Right atrium auricular region (tissue), 2 donors: ENCODE data around the gene FBXO11. TPM values are rescaled to one million over a fixed set of nuclear protein-coding genes. Genes with fewer than 3 reads are reported as not detected.

Experiments
- DNase-seq: peaks from one replicate; pipeline ENCODE4 v3.0.0-alpha.2; 2019; ENCODE audit warnings: low spot score
- H3K27ac ChIP-seq, 2 donors: fragments of 200-600 bp; sonication (generic); 1 replicate in 1 of 2; 2 replicates in 1 of 2; pipeline ENCODE4 v1.5.1; 2016 to 2019
- H3K27me3 ChIP-seq, 2 donors: fragments of 200-600 bp; sonication (generic); one replicate each; pipeline versions ENCODE4 v1.5.1 to v1.6.0; 2017 to 2019
- H3K36me3 ChIP-seq: fragments of 200-600 bp; sonication (generic); one replicate; pipeline ENCODE4 v1.5.1; 2016
- H3K4me1 ChIP-seq, 2 donors: fragments of 200-600 bp; sonication (generic); one replicate each; pipeline versions ENCODE4 v1.5.1 to v1.6.0; 2017 to 2019
- H3K4me3 ChIP-seq, 2 donors: fragments of 200-600 bp; sonication (generic); 1 replicate in 1 of 2; 2 replicates in 1 of 2; pipeline ENCODE4 v1.5.1; 2017 to 2019; ENCODE audit warnings: mild to moderate bottlenecking in 1 of 2, moderate library complexity in 1 of 2
- H3K9me3 ChIP-seq, 2 donors: fragments of 200-600 bp; sonication (generic); one replicate each; pipeline ENCODE4 v1.5.1; 2019
- total RNA-seq, 2 donors: library from RNA; depleted of rRNA; stranded (reverse); fragments of >200 nt; gene quantifications; one replicate each; pipeline ENCODE4 v1.1.0, GENCODE V29; 2016
- TF ChIP-seq, protein P1 (sequence below), 2 donors: fragments of 200-600 bp; sonication (generic); IDR thresholded peaks; one replicate each; pipeline ENCODE4 v1.5.1; 2019; ENCODE audit warnings: antibody characterized with exemption in 2 of 2

The FBXO11 gene
- total RNA-seq, 2 donors from 2014 or later = 28.6 to 31.7 TPM

- no peak for DNase-seq
- no peak overlapping the region for H3K4me3 ChIP-seq
These were observed 86.5 kb downstream of the FBXO11 start for GRCh38 chr2:47819834-47820233.

DNA sequence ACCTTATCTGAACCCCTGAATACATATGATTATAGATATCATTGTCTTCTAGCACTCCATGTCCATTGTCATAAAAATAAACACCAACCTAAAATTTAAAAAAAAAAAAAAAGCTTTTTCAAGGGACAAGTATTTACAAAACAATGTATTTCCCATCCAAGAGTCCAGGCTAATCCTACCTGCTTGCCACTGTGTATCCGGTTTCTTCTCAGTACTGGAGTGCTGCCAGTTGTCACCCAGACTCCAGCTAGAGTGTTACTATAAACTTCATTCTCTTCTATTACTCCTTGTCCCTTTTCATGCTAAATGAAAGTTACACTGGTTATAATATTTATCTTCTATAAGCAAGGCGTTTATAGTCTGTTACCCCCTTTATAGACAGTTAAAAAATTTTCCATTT lies 87.5 kb downstream of the FBXO11 start:
- DNase-seq = no peak
- Histone ChIP-seq H3K4me3 (no peak overlapping the region), H3K9me3 (no peaks in the 10 kb centered on the region), H3K27ac (no peak overlapping the region), H3K36me3 (peaks cover 80% of the 10 kb centered on the region), H3K4me1 (no peaks in the 10 kb centered on the region), H3K27me3 (no peaks in the 10 kb centered on the region)
- TF ChIP-seq, protein P1, sequence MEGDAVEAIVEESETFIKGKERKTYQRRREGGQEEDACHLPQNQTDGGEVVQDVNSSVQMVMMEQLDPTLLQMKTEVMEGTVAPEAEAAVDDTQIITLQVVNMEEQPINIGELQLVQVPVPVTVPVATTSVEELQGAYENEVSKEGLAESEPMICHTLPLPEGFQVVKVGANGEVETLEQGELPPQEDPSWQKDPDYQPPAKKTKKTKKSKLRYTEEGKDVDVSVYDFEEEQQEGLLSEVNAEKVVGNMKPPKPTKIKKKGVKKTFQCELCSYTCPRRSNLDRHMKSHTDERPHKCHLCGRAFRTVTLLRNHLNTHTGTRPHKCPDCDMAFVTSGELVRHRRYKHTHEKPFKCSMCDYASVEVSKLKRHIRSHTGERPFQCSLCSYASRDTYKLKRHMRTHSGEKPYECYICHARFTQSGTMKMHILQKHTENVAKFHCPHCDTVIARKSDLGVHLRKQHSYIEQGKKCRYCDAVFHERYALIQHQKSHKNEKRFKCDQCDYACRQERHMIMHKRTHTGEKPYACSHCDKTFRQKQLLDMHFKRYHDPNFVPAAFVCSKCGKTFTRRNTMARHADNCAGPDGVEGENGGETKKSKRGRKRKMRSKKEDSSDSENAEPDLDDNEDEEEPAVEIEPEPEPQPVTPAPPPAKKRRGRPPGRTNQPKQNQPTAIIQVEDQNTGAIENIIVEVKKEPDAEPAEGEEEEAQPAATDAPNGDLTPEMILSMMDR (IDR thresholded peaks at IDR 0.05) = no peak

More at GRCh38 chr2:47819834-47820233, 86.5 kb downstream of the FBXO11 start:
- no peaks in the 10 kb centered on the region for H3K9me3 ChIP-seq
- TF ChIP-seq, protein P1 (IDR thresholded peaks at IDR 0.05) = no peak
- H3K27me3 ChIP-seq = no peaks in the 10 kb centered on the region
- H3K4me1 ChIP-seq = no peaks in the 10 kb centered on the region
- no peak overlapping the region for H3K27ac ChIP-seq
- H3K36me3 ChIP-seq = peaks cover 78% of the 10 kb centered on the region

GRCh38 chr2:47815764-47816163 lies 90.5 kb downstream of the FBXO11 start:
- no peaks in the 10 kb centered on the region for H3K27me3 ChIP-seq
- no peaks in the 10 kb centered on the region for H3K4me1 ChIP-seq
- no peak for DNase-seq
- peaks cover 83% of the 10 kb centered on the region for H3K36me3 ChIP-seq
- no peak overlapping the region for H3K27ac ChIP-seq
- no peak overlapping the region for H3K4me3 ChIP-seq
- TF ChIP-seq, protein P1 (IDR thresholded peaks at IDR 0.05) = no peak
- H3K9me3 ChIP-seq = no peaks in the 10 kb centered on the region

- H3K9me3 ChIP-seq = no peaks in the 10 kb centered on the region
- no peaks in the 10 kb centered on the region for H3K27me3 ChIP-seq
- peaks cover 79% of the 10 kb centered on the region for H3K36me3 ChIP-seq
- H3K4me1 ChIP-seq = no peaks in the 10 kb centered on the region
- H3K4me3 ChIP-seq = no peak overlapping the region
- no peak overlapping the region for H3K27ac ChIP-seq
- no peak for DNase-seq
- TF ChIP-seq, protein P1 (IDR thresholded peaks at IDR 0.05) = no peak
These were observed 94.6 kb downstream of the FBXO11 start for GRCh38 chr2:47811668-47812067.

- no peaks in the 10 kb centered on the region for H3K9me3 ChIP-seq
- H3K4me1 ChIP-seq = no peaks in the 10 kb centered on the region
- TF ChIP-seq, protein P1 (IDR thresholded peaks at IDR 0.05) = no peak
- peaks cover 81% of the 10 kb centered on the region for H3K36me3 ChIP-seq
- H3K4me3 ChIP-seq = no peak overlapping the region
- H3K27ac ChIP-seq = no peak overlapping the region
- no peaks in the 10 kb centered on the region for H3K27me3 ChIP-seq
- no peak for DNase-seq
These were observed 95.4 kb downstream of the FBXO11 start for GRCh38 chr2:47810850-47811249.

DNA sequence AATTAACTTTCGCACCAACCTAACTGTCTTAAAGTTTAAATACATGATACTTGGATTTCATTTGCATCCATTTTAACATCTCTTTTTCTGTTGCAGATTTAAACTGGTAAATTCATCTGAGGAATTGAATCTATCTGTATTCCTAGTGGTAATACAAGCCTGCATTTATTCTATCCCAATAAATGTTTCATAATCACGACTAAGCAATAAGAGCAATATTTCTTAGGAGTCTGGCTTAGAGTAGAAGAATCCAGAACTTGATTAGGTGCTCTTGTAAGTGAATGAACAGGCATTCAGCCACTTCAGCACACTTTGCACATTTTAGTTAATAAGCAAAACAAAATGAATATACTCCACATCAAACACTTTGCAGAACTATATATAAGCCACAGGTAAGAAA lies 96.4 kb downstream of the FBXO11 start:
- Histone ChIP-seq H3K27ac (no peak overlapping the region), H3K36me3 (peaks cover 79% of the 10 kb centered on the region)
- TF ChIP-seq, protein P1 (IDR thresholded peaks at IDR 0.05) = no peak

More for the DNA sequence above, 96.4 kb downstream of the FBXO11 start:
- no peak for DNase-seq
- no peak overlapping the region for H3K4me3 ChIP-seq
- H3K4me1 ChIP-seq = no peaks in the 10 kb centered on the region
- H3K9me3 ChIP-seq = no peaks in the 10 kb centered on the region
- H3K27me3 ChIP-seq = no peaks in the 10 kb centered on the region
